Neural progenitor cell (in vitro differentiated cells): ENCODE data around the gene GINM1.

ENCODE experiments used
- EZH2phosphoT487 ChIP-seq: fragments of 200-600 bp; sonication (generic); IDR thresholded peaks from 2 replicates; pipeline ENCODE4 v1.6.1; 2017; ENCODE audit warnings: antibody characterized with exemption
- TF ChIP-seq, protein P1 (sequence below): fragments of 200-600 bp; sonication (generic); IDR thresholded peaks from 2 replicates; pipeline ENCODE4 v1.5.1; 2017; ENCODE audit warnings: antibody characterized with exemption, mild to moderate bottlenecking

DNA sequence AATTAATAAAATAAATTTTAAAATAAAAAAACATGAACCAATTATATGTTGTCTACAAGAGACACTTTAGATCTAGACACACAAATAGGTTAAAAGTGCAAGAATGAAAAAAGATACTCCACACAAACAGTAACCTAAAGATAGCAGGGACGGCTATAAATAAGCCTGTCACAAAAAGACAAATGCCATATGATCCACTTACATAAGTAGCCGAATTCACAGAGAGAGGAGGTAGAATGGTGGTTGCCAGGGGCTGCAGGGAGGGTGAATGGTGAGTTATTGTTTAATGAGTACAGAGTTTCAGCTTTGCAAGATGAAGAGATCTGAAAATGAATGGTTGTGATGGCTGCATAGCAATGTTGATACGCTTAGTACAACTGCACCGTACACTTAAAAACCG, 49.6 kb downstream of the GINM1 start:
- TF ChIP-seq, protein P1, sequence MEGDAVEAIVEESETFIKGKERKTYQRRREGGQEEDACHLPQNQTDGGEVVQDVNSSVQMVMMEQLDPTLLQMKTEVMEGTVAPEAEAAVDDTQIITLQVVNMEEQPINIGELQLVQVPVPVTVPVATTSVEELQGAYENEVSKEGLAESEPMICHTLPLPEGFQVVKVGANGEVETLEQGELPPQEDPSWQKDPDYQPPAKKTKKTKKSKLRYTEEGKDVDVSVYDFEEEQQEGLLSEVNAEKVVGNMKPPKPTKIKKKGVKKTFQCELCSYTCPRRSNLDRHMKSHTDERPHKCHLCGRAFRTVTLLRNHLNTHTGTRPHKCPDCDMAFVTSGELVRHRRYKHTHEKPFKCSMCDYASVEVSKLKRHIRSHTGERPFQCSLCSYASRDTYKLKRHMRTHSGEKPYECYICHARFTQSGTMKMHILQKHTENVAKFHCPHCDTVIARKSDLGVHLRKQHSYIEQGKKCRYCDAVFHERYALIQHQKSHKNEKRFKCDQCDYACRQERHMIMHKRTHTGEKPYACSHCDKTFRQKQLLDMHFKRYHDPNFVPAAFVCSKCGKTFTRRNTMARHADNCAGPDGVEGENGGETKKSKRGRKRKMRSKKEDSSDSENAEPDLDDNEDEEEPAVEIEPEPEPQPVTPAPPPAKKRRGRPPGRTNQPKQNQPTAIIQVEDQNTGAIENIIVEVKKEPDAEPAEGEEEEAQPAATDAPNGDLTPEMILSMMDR = no peak
- no peak for TF ChIP-seq EZH2phosphoT487
